ENCODE data around the gene RD3L.

RD3L gene

DNA sequence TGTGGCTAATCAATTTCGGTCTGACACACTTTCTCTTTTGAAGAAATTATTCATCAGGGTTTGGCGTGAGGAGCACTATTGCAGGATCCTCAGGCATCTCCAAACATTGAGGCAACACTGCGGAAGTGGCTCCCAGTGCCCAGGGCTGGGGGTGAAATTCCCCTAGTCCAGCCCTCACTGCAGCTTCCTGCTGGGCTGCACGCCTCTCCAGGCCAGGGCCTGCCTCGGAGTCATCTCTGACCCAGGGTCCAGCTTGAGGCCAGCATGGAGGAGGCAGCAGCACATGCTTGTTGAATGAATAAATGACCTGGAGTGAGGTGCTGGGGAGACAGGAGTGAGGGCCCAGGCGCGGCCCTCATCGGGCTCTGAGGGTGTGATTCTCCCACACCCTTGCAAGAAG lies 50.1 kb downstream of the RD3L start:
- DNase-seq: no peak

DNA sequence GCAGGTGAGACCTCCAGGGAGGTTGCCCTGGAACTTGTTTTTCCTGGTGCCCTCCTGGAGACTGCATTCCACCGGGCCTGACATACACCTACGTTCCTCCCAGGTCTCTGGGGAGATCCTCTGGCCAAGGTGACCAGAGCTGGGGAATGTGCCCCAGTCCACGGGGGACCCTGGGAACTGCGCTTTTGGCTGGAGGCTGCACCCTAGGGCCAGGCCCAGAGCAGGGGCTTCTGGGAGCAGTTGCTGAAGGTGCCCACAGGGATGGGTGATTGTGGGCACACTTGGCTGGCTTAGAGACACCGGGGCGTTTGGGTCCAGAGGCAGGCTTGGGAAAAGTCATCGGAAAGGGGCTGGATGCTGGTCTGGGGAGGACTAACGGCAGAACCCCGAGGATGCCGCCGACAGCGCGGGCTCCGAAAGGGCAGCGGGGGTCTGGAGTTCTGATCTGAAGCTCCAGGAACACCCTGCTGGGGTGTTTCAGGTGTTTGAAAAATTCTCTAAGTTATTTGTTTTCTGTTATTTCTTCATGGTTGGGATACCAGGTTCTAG lies 50.6 kb downstream of the RD3L start:
- no peak for DNase-seq

DNA sequence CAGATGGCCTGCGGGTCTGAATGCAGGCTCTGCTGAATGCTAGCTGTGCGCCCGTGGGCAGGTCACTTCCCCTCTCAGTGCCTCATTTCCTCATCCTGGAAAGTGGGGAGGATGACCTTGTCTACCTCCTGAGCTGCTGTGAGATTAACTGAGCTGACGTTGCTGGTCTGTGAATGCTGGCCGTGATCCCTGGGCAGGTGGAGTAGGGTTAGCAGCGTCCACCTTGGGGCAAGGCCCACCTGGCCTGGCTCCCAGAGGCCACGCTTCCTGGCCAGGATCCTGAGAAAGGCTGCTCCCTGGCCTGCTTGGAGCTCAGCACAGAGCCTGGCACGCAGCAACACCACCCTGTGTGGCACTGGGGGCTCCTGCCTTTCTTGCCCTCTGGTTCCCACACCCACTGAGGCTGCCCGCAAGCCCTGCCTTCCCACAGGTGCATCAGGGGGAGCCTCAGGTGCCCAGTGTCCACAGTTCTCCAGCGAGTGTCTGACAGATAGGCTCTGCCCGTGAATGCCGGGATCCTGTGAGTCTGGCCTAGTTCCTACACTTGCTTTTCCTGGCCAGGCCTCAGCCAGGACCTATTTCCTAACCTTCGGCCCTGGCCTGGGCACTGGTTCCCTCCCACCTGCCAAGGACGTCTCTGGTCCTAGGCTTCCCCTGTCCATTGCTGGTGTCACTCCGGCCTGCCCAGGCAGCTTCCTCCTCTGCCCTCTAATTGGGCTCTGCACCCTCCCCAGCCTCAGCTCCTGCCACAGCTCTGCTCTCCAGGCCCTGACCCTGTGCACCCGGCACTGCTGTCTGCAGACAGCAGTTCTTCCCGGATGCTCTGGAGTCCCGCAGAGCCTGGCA lies 51.3 kb downstream of the RD3L start:
- DNase-seq: no peak

Measured in SHP77 (cell line).